DND-41 (cell line): ENCODE data around the gene ZMYND12.
A peak's percentile ranks its signal among the peaks of the same experiment; 100 is the strongest.

Experiments used
- ATAC-seq: fragments of 200-7000 bp; cut with Tn5 transposase; 3 replicates; pipeline ENCODE4 v1.9.1; 2021; ENCODE audit warnings: low read depth; ENCODE audit not compliant: insufficient read depth
- DNase-seq: peaks from one replicate; pipeline ENCODE4 v3.0.0-alpha.2; 2020
- H2AFZ ChIP-seq: 2 replicates; pipeline ENCODE4 v1.6.0; 2012; ENCODE audit warnings: low read depth, low read length
- H3K27ac ChIP-seq: 2 replicates; pipeline ENCODE4 v1.5.1; 2012; ENCODE audit warnings: low read length, inconsistent platforms
- H3K27me3 ChIP-seq: fragments of 200-600 bp; sonication (generic); 2 replicates; pipeline ENCODE4 v1.6.0; 2012; ENCODE audit warnings: low read length, mild to moderate bottlenecking, inconsistent platforms; ENCODE audit not compliant: insufficient read depth, poor library complexity
- H3K36me3 ChIP-seq: 2 replicates; pipeline ENCODE4 v1.5.1; 2012; ENCODE audit warnings: low read length, inconsistent platforms; ENCODE audit not compliant: insufficient read depth
- H3K4me1 ChIP-seq: 2 replicates; pipeline ENCODE4 v1.5.1; 2012; ENCODE audit warnings: mild to moderate bottlenecking, low read length; ENCODE audit not compliant: insufficient read depth
- H3K4me2 ChIP-seq: 2 replicates; pipeline ENCODE4 v1.6.0; 2012; ENCODE audit warnings: mild to moderate bottlenecking, moderate library complexity, low read length, inconsistent platforms; ENCODE audit not compliant: insufficient read depth
- H3K4me3 ChIP-seq, 2 experiments: fragments of 200-600 bp in 1 of 2; shearing (Covaris generic) in 1 of 2; 2 replicates each; pipeline ENCODE4 v1.5.1; 2012 to 2016; ENCODE audit warnings: inconsistent platforms in 2 of 2, low read length in 2 of 2, mild to moderate bottlenecking in 2 of 2, low read depth in 1 of 2, moderate library complexity in 1 of 2
- H3K79me2 ChIP-seq: 2 replicates; pipeline ENCODE4 v1.6.0; 2012; ENCODE audit warnings: low read length, inconsistent platforms; ENCODE audit not compliant: insufficient read depth
- H3K9ac ChIP-seq: 2 replicates; pipeline ENCODE4 v1.6.0; 2012; ENCODE audit warnings: low read depth, mild to moderate bottlenecking, inconsistent platforms, low read length, moderate library complexity
- H3K9me3 ChIP-seq: 2 replicates; pipeline ENCODE4 v1.5.1; 2012; ENCODE audit warnings: low read length, moderate library complexity, mild to moderate bottlenecking, inconsistent platforms; ENCODE audit not compliant: insufficient read depth, severe bottlenecking
- H4K20me1 ChIP-seq: 2 replicates; pipeline ENCODE4 v1.6.0; 2012; ENCODE audit warnings: low read length; ENCODE audit not compliant: insufficient read depth
- CTCF ChIP-seq: IDR thresholded peaks from 2 replicates; pipeline ENCODE4 v1.5.1; 2012; ENCODE audit warnings: borderline replicate concordance, low read length, moderate library complexity, mild to moderate bottlenecking; ENCODE audit not compliant: poor library complexity, severe bottlenecking; ENCODE audit errors: extremely low read depth
- EZH2 ChIP-seq: IDR thresholded peaks from 3 replicates; pipeline ENCODE4 v1.6.1; 2012; ENCODE audit warnings: borderline replicate concordance, low read depth, mild to moderate bottlenecking, moderate library complexity, low read length, inconsistent platforms; ENCODE audit not compliant: severe bottlenecking

ZMYND12 gene

GRCh38 chr1:42403880-42404400, 51.9 kb downstream of the ZMYND12 start:
- H3K36me3 ChIP-seq = peaks cover 39% of the 10 kb centered on the region
- DNase-seq (no peak), ATAC-seq (no peak)
- H3K27ac ChIP-seq = no peak overlapping the region
- H3K4me1 ChIP-seq = no peaks in the 10 kb centered on the region
- H2AFZ ChIP-seq = no peak overlapping the region
- TF ChIP-seq CTCF = peak; percentile 11
- TF ChIP-seq EZH2 = no peak
- H3K9me3 ChIP-seq = no peaks in the 10 kb centered on the region
- H3K9ac ChIP-seq = no peak overlapping the region
- H3K4me3 ChIP-seq = no peak overlapping the region
- no peak overlapping the region for H3K4me2 ChIP-seq
- no peaks in the 10 kb centered on the region for H3K27me3 ChIP-seq
- H3K79me2 ChIP-seq = no peaks in the 10 kb centered on the region
- H4K20me1 ChIP-seq = no peaks in the 10 kb centered on the region

GRCh38 chr1:42399315-42400100, 56.3 kb downstream of the ZMYND12 start:
- no peak overlapping the region for H3K4me2 ChIP-seq
- no peaks in the 10 kb centered on the region for H3K79me2 ChIP-seq
- H3K9me3 ChIP-seq = no peaks in the 10 kb centered on the region
- H3K27me3 ChIP-seq = no peaks in the 10 kb centered on the region
- DNase-seq (no peak), ATAC-seq (no peak)
- no peaks in the 10 kb centered on the region for H4K20me1 ChIP-seq
- H3K4me1 ChIP-seq = no peaks in the 10 kb centered on the region
- no peak overlapping the region for H3K27ac ChIP-seq
- H2AFZ ChIP-seq = no peak overlapping the region
- peaks cover 26% of the 10 kb centered on the region for H3K36me3 ChIP-seq
- TF ChIP-seq EZH2 = no peak
- no peak for TF ChIP-seq CTCF
- H3K9ac ChIP-seq = no peak overlapping the region
- no peak overlapping the region for H3K4me3 ChIP-seq

GRCh38 chr1:42392967-42393848, 62.6 kb downstream of the ZMYND12 start:
- DNase-seq (no peak), ATAC-seq (no peak)
- H2AFZ ChIP-seq = no peak overlapping the region
- no peaks in the 10 kb centered on the region for H3K79me2 ChIP-seq
- no peak overlapping the region for H3K4me3 ChIP-seq
- TF ChIP-seq EZH2 = no peak
- no peak for TF ChIP-seq CTCF
- H3K36me3 ChIP-seq = no peaks in the 10 kb centered on the region
- H3K9ac ChIP-seq = no peak overlapping the region
- H4K20me1 ChIP-seq = no peaks in the 10 kb centered on the region
- H3K27me3 ChIP-seq = no peaks in the 10 kb centered on the region
- no peak overlapping the region for H3K4me2 ChIP-seq
- no peaks in the 10 kb centered on the region for H3K4me1 ChIP-seq
- H3K9me3 ChIP-seq = no peaks in the 10 kb centered on the region
- H3K27ac ChIP-seq = no peak overlapping the region
